Esophagus squamous epithelium (tissue), 5 donors: ENCODE data around the gene ANK2. TPM values are rescaled to one million over a fixed set of nuclear protein-coding genes. Genes with fewer than 3 reads are reported as not detected.

Experiments used
- DNase-seq: peaks from one replicate; lab custom pipeline; 2025; lab: John Stamatoyannopoulos, UW
- H3K27ac ChIP-seq, 4 donors: fragments of 200-600 bp; sonication (generic); one replicate each; pipeline ENCODE4 v1.5.1; 2016 to 2019; ENCODE audit warnings: mild to moderate bottlenecking in 1 of 4
- H3K27me3 ChIP-seq, 4 donors: fragments of 200-600 bp; sonication (generic); 1 replicate in 3 of 4; 2 replicates in 1 of 4; pipeline versions ENCODE4 v1.5.1 to v1.6.0; 2017 to 2021; ENCODE audit warnings: antibody characterized with exemption in 1 of 4
- H3K36me3 ChIP-seq, 3 donors: fragments of 200-600 bp; sonication (generic); one replicate each; pipeline ENCODE4 v1.5.1; 2016 to 2019
- H3K4me1 ChIP-seq, 3 donors: fragments of 200-600 bp; sonication (generic); one replicate each; pipeline ENCODE4 v1.5.1; 2017 to 2019
- H3K4me3 ChIP-seq, 4 donors: fragments of 200-600 bp; sonication (generic); 1 replicate in 3 of 4; 2 replicates in 1 of 4; pipeline ENCODE4 v1.5.1; 2016 to 2019; ENCODE audit warnings: mild to moderate bottlenecking in 2 of 4, moderate library complexity in 1 of 4
- H3K9me3 ChIP-seq, 3 donors: fragments of 200-600 bp; sonication (generic); one replicate each; pipeline ENCODE4 v1.5.1; 2016 to 2019
- POLR2A ChIP-seq, 4 donors: fragments of 450-650 bp; IDR thresholded peaks; one replicate each; pipeline ENCODE4 v1.6.1; 2017; ENCODE audit warnings: antibody characterized with exemption in 4 of 4, mild to moderate bottlenecking in 4 of 4, moderate library complexity in 3 of 4
- WGBS, 2 donors: methylation state at CpG; one replicate each; pipeline ENCODE4 v1.1.5; 2018; 5-methylcytosine and 5-hydroxymethylcytosine counted together
- intact Hi-C: fragments of 100-400 bp; cut with DNase I; formaldehyde crosslinking; loops from one replicate; pipeline ENCODE4 v1.15.0; 2022
- total RNA-seq, 4 donors: library from RNA; depleted of rRNA; stranded (reverse); fragments of >200 nt; gene quantifications; one replicate each; pipeline ENCODE4 v1.1.0, GENCODE V29; 2016
- TF ChIP-seq, protein P1 (sequence below), 6 experiments: fragments of 450-650 bp in 4 of 6; fragments of 200-600 bp in 2 of 6; sonication (generic) in 2 of 6; IDR thresholded peaks; one replicate each; pipeline ENCODE4 v1.5.1; 2016 to 2019; ENCODE audit warnings: antibody characterized with exemption in 6 of 6, mild to moderate bottlenecking in 4 of 6, moderate library complexity in 4 of 6
- donor health status: DM: yes; HTN: yes; CAD: no.

The ANK2 gene
- total RNA-seq, 4 donors from 2014 or later = 1.4 to 20.8 (median 9.6) TPM

DNA sequence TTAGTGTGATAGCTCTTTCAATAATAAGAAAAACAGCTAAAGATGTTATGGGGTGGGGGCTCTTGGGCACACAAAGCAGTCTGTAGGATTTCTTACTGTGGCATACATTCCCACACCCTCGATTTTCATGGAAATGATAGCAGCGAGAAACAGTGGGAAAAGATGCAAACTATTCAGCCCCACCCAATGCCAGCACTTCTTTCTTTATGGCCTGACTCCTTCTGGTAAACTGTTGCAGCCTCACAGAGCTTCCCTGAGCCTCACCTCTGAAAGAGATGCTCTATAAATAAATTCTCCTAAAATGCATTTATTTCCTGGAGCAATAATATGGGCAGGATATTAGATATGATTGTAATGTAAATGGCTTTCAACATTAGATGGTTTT, 910 bp downstream of the ANK2 start:
- WGBS, 2 donors = 8 to 28% methylated on average over 2 of the region's 2 CpGs
- no peaks in the 10 kb centered on the region for H3K36me3 ChIP-seq
- TF ChIP-seq, protein P1, sequence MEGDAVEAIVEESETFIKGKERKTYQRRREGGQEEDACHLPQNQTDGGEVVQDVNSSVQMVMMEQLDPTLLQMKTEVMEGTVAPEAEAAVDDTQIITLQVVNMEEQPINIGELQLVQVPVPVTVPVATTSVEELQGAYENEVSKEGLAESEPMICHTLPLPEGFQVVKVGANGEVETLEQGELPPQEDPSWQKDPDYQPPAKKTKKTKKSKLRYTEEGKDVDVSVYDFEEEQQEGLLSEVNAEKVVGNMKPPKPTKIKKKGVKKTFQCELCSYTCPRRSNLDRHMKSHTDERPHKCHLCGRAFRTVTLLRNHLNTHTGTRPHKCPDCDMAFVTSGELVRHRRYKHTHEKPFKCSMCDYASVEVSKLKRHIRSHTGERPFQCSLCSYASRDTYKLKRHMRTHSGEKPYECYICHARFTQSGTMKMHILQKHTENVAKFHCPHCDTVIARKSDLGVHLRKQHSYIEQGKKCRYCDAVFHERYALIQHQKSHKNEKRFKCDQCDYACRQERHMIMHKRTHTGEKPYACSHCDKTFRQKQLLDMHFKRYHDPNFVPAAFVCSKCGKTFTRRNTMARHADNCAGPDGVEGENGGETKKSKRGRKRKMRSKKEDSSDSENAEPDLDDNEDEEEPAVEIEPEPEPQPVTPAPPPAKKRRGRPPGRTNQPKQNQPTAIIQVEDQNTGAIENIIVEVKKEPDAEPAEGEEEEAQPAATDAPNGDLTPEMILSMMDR (IDR thresholded peaks at IDR 0.05) = no peak
- no peak for TF ChIP-seq POLR2A (IDR thresholded peaks at IDR 0.05)
- H3K27me3 ChIP-seq = no peaks in the 10 kb centered on the region
- peak overlapping the region in 2 of 4 donors; percentile 2 to 30 for H3K4me3 ChIP-seq
- no peak overlapping the region for H3K27ac ChIP-seq
- DNase-seq = no peak
- H3K4me1 ChIP-seq = no peaks in the 10 kb centered on the region
- H3K9me3 ChIP-seq = no peaks in the 10 kb centered on the region
- intact Hi-C loops = no loop called here

DNA sequence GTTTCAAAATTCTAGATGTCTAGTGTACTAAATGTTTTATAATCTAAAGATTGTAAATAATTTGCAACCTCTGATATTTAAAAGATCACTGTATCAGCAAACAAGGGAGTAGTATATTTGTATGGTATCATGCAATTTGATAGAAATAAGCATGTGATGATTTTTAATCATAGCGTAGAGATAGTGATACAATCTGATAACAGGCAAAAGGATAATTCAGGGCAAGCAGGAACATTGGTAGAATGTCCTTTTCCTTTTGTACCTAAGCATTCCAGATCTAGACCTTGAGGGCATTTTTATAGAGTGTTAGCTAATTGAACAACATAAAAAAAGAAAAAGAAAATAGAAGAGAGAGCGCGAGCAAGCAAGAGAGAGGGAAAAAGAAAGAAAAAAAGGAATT, 1.4 kb downstream of the ANK2 start:
- no peaks in the 10 kb centered on the region for H3K36me3 ChIP-seq
- TF ChIP-seq, protein P1 (IDR thresholded peaks at IDR 0.05) = no peak
- intact Hi-C loops = no loop called here
- DNase-seq = no peak
- no peaks in the 10 kb centered on the region for H3K27me3 ChIP-seq
- 82 to 87% methylated on average over 3 of the region's 3 CpGs for WGBS, 2 donors
- H3K4me3 ChIP-seq = no peak overlapping the region
- H3K4me1 ChIP-seq = no peaks in the 10 kb centered on the region
- H3K9me3 ChIP-seq = no peaks in the 10 kb centered on the region
- no peak overlapping the region for H3K27ac ChIP-seq

DNA sequence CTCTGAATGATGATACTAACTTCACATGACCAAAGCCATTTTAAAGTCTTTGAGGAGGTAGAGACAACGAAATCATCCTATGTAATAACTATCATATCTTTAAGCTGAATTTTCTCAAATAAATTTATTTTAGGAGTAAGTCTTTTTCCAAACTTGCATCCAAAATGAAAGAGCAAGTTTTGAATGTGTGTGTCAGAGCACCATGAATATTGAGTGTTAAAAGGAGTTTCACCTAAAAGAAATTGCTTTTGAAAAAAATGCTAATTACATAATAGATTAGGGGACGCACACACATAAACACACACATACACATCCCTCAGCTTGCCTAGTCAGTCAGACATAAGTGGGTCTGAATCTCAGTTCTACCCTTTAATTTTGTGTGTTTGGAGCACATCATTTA, 1.9 kb downstream of the ANK2 start:
- Histone ChIP-seq H3K4me3 (no peak overlapping the region), H3K27me3 (no peaks in the 10 kb centered on the region), H3K9me3 (no peaks in the 10 kb centered on the region), H3K27ac (no peak overlapping the region), H3K4me1 (no peaks in the 10 kb centered on the region), H3K36me3 (no peaks in the 10 kb centered on the region)
- DNase-seq = no peak
- TF ChIP-seq POLR2A (IDR thresholded peaks at IDR 0.05) = no peak
- TF ChIP-seq, protein P1 (IDR thresholded peaks at IDR 0.05) = no peak
- intact Hi-C loops = no loop called here
- WGBS, 2 donors = 61 to 93% methylated on average over 2 of the region's 2 CpGs

DNA sequence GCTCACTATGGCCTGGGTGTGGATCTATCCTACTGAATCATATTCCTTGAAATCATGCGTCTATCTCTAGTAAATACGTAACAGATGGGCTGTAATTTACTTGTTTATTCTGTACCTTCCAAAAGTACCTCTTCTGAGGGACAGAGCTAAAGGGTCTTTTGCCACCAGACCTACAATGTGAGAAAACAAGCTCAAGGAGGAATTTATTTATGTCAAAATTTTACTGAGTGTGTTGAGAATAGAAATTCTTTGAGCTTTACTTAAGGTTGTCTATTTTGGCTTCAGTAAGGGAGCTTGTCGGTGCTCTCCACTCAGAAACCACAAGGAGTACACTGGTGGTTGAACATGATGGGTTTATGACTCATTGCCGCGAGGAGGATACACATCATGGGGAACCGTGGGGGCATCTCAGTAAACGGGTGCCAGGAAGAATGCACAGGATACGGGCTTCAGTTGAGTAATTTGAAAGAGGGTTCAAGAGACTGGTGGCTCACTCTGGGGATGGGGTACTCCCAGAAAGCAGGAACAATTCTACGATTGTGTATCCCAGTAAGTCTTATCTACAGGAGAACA, 3.0 kb downstream of the ANK2 start:
- WGBS, 2 donors = 68 to 75% methylated on average over 8 to 9 of the region's 9 CpGs
- Histone ChIP-seq H3K27ac (no peak overlapping the region), H3K4me3 (no peak overlapping the region), H3K27me3 (no peaks in the 10 kb centered on the region), H3K36me3 (no peaks in the 10 kb centered on the region), H3K4me1 (no peaks in the 10 kb centered on the region), H3K9me3 (no peaks in the 10 kb centered on the region)
- intact Hi-C loops = no loop called here
- TF ChIP-seq POLR2A (IDR thresholded peaks at IDR 0.05) = no peak
- TF ChIP-seq, protein P1 (IDR thresholded peaks at IDR 0.05) = no peak
- DNase-seq = no peak

DNA sequence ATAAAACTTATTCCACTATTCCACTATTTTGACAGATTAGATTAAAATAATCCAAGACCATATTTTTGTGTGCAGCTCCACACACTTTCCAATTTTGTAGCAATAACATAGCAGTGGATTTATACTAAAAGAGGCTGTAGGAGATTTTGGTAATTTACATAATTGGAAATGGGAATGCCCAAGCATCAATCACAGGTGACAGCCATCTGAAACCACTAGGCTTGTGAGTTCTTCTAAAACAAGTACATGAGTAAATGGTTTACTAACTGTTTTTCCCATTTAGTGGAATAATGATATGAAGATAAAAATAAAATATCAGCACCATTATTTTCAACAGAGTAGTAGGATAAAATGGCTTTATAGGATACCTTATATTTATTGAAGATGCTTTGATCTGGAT, 4.4 kb downstream of the ANK2 start:
- no peaks in the 10 kb centered on the region for H3K4me1 ChIP-seq
- H3K36me3 ChIP-seq = no peaks in the 10 kb centered on the region
- intact Hi-C loops = no loop called here
- no peak overlapping the region for H3K27ac ChIP-seq
- no peak for DNase-seq
- no peaks in the 10 kb centered on the region for H3K27me3 ChIP-seq
- TF ChIP-seq, protein P1 (IDR thresholded peaks at IDR 0.05) = no peak
- no peak for TF ChIP-seq POLR2A (IDR thresholded peaks at IDR 0.05)
- no peaks in the 10 kb centered on the region for H3K9me3 ChIP-seq
- H3K4me3 ChIP-seq = no peak overlapping the region
